COLO829 (cell line): ENCODE results near the gene SRPK1.
A peak's percentile ranks its signal among the peaks of the same experiment; 100 is the strongest.

Experiments used
- DNase-seq: peaks from one replicate; pipeline ENCODE4 v3.0.0; 2012; ENCODE audit warnings: low spot score

The SRPK1 gene

GRCh38 chr6:35898003-35898402 lies 22.9 kb downstream of the SRPK1 start:
- DNase-seq: no peak

DNA sequence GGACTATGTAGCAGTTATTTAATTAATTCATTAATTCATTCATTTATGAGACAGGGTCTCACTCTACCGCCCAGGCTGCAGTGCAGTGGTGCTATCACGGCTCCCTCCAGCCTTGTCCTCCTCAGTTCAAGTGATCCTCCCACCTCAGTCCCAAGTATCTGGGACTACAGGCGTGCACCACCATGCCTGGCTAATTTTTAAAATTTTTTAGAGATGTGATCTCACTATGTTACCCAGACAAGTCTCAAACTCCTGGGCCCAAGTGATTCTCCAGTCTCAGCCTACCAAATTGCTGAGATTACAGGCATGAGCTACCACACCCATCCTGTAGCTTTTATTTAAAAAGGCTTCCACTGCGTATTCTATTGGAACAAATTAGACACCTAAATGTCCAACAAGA lies 23.4 kb downstream of the SRPK1 start:
- no peak for DNase-seq

GRCh38 chr6:35897036-35897435 lies 23.9 kb downstream of the SRPK1 start:
- DNase-seq: no peak

DNA sequence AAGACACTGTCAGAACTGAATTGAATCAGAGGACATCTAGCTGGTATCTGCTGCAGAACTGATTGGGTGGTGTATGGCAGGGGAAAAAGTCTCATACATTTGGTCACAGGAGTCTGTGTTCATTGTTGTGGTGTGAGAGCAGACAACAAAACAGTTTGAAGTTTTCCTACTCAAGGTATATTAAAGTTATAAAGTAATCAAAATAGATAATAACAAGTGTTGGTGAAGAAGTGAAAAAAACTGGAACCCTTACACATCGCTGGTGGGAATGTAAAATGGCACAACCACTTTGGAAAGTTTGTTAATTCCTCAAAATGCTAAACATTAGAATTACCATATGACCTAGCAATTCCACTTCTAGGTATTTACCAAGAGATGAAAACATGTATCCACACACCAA lies 24.7 kb downstream of the SRPK1 start:
- no peak for DNase-seq

DNA sequence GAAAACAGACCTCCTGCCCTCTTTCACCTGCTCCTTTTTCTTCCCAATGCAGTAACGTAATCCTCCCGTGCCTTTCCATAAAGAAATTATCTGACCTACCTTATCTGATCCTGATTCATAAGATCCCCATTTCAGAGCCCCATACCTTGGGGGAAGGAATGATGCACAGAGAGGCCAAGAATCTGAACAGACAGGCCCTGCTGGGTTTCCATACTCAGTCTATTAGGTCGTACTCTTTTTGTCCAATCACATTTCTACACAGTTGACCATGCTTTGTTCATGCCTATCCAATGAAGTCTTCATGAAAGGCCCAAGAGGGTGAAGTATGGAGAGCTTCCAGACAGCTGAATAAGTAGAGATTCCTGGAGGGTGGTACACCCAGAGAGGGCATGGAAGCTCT lies 25.3 kb downstream of the SRPK1 start:
- no peak for DNase-seq

- DNase-seq: no peak
Measured at GRCh38 chr6:35894776-35895175, 26.1 kb downstream of the SRPK1 start.

GRCh38 chr6:35893246-35893645 lies 27.7 kb downstream of the SRPK1 start:
- DNase-seq: no peak

DNA sequence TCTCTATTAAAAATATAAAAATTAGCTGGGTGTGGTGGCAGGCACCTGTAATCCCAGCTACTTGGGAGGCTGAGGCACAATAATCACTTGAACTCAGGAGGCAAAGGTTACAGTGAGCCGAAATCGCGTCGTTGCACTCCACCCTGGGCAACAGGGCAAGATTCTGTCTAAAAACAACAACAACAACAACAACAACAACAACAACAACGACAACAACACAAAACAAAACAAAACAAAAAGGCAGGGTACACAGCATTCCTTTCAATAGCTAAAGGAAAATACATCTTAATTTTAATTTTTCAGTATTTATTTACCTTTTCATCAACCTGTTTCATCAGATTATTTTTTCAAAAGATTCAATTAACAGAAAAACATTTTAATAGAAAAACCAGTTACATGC lies 28.4 kb downstream of the SRPK1 start:
- DNase-seq: no peak

- DNase-seq: no peak
Measured at GRCh38 chr6:35879151-35879550, 41.7 kb downstream of the SRPK1 start.

DNA sequence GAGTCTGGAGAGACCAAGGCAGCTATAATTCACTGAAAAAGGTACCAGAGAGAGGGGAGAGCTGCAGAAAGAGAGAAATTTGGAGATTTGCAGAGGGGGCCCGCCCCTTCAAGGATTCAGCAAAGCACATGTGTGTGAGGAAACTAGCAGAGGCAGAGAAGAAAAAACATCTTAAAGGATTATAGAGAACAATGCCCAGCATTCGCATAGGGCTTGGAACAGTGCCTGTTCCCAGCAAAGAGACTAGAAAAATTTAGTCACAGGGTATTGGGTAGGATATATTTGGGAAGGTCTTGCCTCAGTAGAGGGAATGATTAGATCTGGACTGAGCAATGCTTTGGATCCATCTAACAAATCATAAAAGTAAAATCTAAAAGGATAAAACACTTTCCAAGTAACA lies 44.0 kb downstream of the SRPK1 start:
- DNase-seq: peak; percentile 12

DNA sequence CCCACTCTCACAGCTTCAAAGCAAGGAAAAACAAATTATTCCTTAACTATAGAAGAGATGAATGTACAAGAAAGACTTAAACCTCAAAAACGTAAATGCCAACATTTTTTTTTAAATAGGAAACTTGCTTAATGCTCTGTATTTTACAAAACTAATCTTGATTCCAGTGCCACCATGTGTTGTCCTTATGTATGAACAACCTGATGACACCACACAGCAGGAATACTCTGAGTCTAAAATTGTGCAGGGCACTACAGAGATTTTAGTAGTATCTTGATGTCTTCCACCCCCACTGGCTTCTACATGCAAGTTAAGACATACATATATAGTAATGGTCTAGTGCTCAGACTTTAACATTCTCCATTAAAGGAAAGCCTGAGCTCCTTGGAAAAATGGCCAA lies 46.2 kb downstream of the SRPK1 start:
- DNase-seq: no peak

- no peak for DNase-seq
Measured at GRCh38 chr6:35859367-35859766, 61.5 kb downstream of the SRPK1 start.

GRCh38 chr6:35857853-35858252 lies 63.0 kb downstream of the SRPK1 start:
- DNase-seq: no peak

DNA sequence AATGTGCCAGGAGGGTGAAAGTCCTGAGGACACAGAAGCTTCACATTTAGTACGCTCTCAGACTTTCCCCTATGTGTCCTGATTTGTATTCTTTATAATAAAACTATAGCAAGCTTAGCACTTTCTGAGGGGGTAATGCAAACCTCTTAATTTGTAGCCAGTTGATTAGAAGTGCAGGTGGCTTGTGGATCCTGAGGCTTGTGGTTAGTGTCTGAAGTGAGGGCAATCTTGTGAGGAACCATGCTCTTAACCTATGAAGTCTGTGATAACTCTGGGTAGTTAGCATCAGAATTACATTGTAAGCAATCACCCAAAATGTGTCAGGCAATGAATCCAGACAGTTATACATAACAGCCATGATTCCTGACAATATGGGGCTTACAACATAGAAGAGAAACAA lies 64.6 kb downstream of the SRPK1 start:
- DNase-seq: no peak

DNA sequence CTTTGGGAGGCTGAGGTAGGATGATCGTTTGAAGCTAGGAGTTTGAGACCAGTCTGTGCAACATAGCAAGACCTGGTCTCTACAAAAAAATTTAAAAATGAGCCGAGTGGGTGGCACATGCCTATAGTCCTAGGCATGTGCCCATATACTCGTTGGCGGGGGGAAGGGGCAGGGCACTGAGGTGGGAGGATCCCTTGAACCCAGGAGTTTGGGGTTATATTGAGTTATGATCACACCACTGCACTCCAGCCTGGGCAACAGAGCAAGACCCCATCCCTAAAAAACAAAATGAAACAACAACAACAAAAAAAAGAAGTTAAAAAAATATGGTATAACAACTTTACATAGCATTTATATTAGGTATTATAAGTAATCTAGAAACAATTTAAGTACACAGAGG lies 67.9 kb downstream of the SRPK1 start:
- no peak for DNase-seq

- no peak for DNase-seq
Measured at GRCh38 chr6:35850208-35850607, 70.7 kb downstream of the SRPK1 start.

- DNase-seq: no peak
Measured at GRCh38 chr6:35844290-35844689, 76.6 kb downstream of the SRPK1 start.

DNA sequence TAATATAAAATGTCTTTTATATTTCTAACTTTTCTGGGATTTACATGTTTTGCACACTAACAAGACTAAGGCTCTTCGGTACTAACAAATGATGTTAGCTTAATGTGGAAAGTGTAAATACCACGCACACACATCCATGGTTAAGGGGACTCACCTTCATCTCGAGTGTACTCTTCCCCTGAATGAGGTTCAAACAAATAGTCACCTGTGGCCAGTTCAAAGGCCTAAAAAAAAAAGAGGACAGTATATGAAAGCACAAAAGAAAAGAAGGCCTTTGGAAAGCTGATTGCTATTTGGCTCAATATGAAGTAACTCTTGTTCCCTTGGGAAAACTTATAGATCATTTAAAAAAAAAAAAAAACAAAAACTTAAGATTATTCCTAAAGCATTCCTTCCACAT lies 78.5 kb downstream of the SRPK1 start:
- no peak for DNase-seq

DNA sequence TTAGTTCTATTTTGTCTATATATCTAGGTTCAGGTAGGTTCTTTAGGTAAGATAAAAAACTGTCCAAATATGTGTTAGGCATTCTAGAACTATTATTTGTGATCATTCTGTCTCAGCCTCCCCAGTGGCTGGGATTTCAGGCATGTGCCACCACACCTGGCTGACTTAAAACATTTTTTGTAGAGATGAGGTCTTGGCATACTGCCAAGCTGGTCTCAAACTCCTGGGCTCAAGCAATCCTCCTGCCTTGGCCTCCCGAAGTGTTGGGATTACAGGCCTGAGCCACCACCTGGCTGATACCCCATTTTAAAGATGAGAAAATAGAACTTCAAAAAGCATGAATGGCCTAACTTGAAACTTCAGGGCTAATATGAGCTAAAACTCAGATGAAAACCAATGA lies 81.9 kb downstream of the SRPK1 start:
- no peak for DNase-seq

- DNase-seq: no peak
Measured at GRCh38 chr6:35833536-35833935, 87.4 kb downstream of the SRPK1 start.

DNA sequence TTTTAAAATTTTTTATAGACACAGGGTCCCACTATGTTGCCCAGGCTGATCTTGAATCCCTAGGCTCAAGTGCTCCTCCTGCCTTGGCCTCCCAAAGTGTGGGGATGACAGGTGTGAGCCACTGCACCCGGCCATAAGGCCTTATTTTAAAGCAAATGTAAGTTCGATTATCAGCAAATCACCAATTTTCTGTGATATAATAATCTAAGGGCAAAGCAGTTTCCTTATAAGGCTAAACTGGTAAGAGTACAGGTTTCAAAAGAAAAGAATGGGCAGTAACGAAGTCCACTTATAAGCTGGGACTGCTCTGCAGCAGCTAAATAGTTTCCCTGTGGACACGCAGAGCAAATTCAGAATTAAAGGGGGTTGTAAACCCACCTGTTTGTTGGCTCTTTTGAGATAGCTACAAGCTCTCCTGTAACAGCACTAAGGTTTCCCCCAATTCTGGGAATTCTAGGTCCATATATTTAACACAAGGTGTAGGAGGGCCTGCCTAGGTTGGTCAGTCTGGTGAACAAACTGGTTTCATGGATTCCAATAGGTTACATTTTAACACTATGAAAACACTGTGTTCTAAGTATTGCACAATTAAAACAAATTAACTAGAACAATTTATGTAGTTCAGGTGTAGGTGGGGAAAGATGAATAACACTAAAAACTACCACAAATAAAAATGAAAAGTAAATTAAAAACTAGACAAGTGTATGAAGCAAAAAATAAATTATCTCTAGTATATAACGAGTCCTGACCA lies 89.5 kb downstream of the SRPK1 start:
- no peak for DNase-seq

DNA sequence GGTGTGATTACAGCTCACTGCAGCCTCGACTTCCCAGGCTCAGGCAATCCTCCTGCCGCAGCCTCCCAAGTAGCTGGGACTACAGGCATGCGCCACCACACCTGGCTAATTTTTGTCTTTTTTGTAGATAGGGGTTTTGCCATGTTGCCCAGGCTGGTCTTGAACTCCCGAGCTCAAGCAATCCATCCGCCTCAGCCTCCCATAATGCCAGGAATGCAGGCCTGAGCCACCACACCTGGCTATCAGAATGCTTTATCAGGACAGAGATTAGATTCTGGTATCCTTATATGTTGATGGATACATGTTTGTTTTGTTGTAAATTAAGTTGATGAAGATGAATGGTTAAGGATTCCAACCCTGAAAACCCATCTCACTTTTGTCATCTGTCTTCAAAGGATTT lies 91.6 kb downstream of the SRPK1 start:
- DNase-seq: no peak

DNA sequence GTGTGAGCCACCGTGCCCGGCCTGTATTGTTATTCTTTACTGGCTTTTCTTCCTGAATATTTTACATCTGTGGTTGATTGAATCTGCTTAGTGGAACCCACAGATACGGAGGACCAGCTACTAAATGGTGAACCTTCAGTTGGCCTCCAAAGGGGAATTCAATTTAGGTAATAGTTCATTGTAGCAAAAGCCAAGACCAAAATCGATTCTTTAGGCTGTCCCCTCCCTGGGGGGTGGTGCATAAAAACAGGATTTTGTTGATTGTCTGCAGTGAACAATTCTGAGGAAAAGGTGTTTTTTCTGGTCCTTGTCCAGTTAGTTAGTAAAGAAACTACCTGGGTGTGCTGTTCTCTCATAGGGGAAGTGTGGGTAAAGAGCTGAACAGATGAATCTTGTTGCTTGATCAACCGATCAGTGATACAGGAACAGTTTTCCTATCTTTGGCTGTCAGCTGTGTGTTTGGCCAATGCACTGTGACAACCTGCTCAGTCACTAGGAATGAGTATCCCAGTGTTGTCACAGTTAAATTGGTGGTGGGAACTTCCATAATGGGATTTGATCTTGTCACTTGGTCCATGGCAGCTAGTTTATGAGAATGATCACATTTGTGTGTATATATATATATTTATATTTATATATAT lies 96.2 kb downstream of the SRPK1 start:
- no peak for DNase-seq

DNA sequence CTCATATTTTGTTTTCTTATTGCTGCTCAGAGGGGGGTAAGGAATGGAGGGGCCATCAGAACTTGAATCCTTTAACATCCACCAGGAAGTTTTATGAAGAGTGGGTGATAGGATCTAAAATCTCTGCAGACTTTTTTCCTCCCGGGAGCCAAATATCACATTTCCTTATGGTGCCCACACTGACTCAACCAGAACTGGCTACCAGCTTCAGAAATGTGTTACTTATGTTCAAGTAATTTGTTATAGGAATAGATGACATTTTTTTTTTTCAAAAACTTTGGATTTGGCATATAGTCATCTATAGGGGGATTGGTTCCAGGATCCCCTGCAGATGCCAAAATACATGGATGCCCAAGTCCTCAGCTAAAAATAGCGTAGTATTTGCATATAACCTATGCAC lies 97.3 kb downstream of the SRPK1 start:
- no peak for DNase-seq
